ENCODE measurements around the gene ZNF503. TPM values are rescaled to one million over a fixed set of nuclear protein-coding genes. Genes with fewer than 3 reads are reported as not detected.

The ZNF503 gene
- total RNA-seq, 1 donor from 2014 or later = 5.6 TPM

- DNase-seq = no peak
Measured at GRCh38 chr10:75431180-75432111, 29.9 kb upstream of the ZNF503 start, which contains the start of gene LRMDA. TSS of gene LRMDA (plus strand) at chr10:75431624.

- peak; percentile 33 for DNase-seq
Measured at GRCh38 chr10:75430000-75430763, 28.6 kb upstream of the ZNF503 start.

GRCh38 chr10:75429159-75429827 is 27.7 kb upstream of the ZNF503 start:
- no peak for DNase-seq

GRCh38 chr10:75428434-75429158 is 27.0 kb upstream of the ZNF503 start:
- no peak for DNase-seq

GRCh38 chr10:75427951-75428350 is 26.4 kb upstream of the ZNF503 start:
- DNase-seq = no peak

- no peak for DNase-seq
Measured at GRCh38 chr10:75426880-75427279, 25.3 kb upstream of the ZNF503 start.

- no peak for DNase-seq
Measured at GRCh38 chr10:75425291-75426079, 23.9 kb upstream of the ZNF503 start.

- DNase-seq = no peak
Measured at GRCh38 chr10:75424571-75424970, 23.0 kb upstream of the ZNF503 start.

- no peak for DNase-seq
Measured at GRCh38 chr10:75422913-75423312, 21.3 kb upstream of the ZNF503 start.

GRCh38 chr10:75418712-75419111 is 17.1 kb upstream of the ZNF503 start:
- no peak for DNase-seq

- no peak for DNase-seq
Measured at GRCh38 chr10:75418293-75418692, 16.7 kb upstream of the ZNF503 start.

- no peak for DNase-seq
Measured at GRCh38 chr10:75417522-75417927, 16.0 kb upstream of the ZNF503 start.

- no peak for DNase-seq
Measured at GRCh38 chr10:75414527-75414926, 13.0 kb upstream of the ZNF503 start.

- DNase-seq = no peak
Measured at GRCh38 chr10:75410132-75411005, 8.8 kb upstream of the ZNF503 start.

GRCh38 chr10:75408911-75409885 is 7.6 kb upstream of the ZNF503 start:
- DNase-seq = peak; percentile 65

- peak; percentile 66 for DNase-seq
Measured at GRCh38 chr10:75408509-75408875, 6.9 kb upstream of the ZNF503 start.

- DNase-seq = peak; percentile 40
Measured at GRCh38 chr10:75407713-75408508, 6.3 kb upstream of the ZNF503 start.

GRCh38 chr10:75407224-75407712 is 5.7 kb upstream of the ZNF503 start:
- no peak for DNase-seq

All from skin of body (tissue), 2 donors.